K562 (cell line): ENCODE results near the gene POLG. TPM values are rescaled to one million over a fixed set of nuclear protein-coding genes. Genes with fewer than 3 reads are reported as not detected.

ENCODE experiments used
- ATAC-seq: fragments of 200-7000 bp; cut with Tn5 transposase; 3 replicates; pipeline ENCODE4 v1.9.1; 2020; ENCODE audit warnings: moderate library complexity
- BruUV-seq: library from RNA; stranded (reverse); fragments of 400-500 nt; replicated peaks from 2 replicates; lab custom pipeline; 2021; lab: Mats Ljungman, UMichigan
- CTCF ChIA-PET: fragments of 300-600 bp; formaldehyde crosslinking; extraction: SDS; loops from one replicate; lab custom pipeline; 2021; ENCODE audit warnings: low intra/inter-chr PET ratio; lab: Yijun Ruan, JAX
- POLR2A ChIA-PET: fragments of 300-600, 350-650 bp; sonication (Branson Sonifier 250); formaldehyde crosslinking; extraction: SDS; loops from one replicate; lab custom pipeline; 2021; ENCODE audit warnings: antibody characterized with exemption, inconsistent platforms; lab: Yijun Ruan, JAX
- DNase-seq, 4 experiments: peaks; one replicate each; pipeline versions ENCODE4 v3.0.0 to v3.0.0-alpha.2; 2011 to 2018; ENCODE audit warnings: low spot score in 3 of 4, mixed read lengths in 3 of 4; ENCODE audit errors: extremely low read depth in 1 of 4
- FAIRE-seq: peaks from 2 replicates; lab custom pipeline; 2011; peaks lifted over from hg19 to GRCh38; lab: Jason Lieb, UNC
- H2AFZ ChIP-seq: 2 replicates; pipeline ENCODE4 v1.6.0; 2011; ENCODE audit warnings: low read depth, low read length, control low read depth, inconsistent platforms
- H3K27ac ChIP-seq: fragments of 200-600 bp; 3 replicates; pipeline ENCODE4 v1.8.0; 2011; ENCODE audit warnings: low read depth, mild to moderate bottlenecking, control low read depth, inconsistent platforms, low read length, moderate library complexity, mixed read lengths; ENCODE audit errors: extremely low read depth
- H3K27me3 ChIP-seq, 2 experiments: fragments of 300-600 bp in 1 of 2; 2 replicates in 1 of 2; 3 replicates in 1 of 2; pipeline versions ENCODE4 v1.6.0 to v1.8.0; 2011; ENCODE audit warnings: inconsistent platforms in 2 of 2, low read length in 2 of 2, mild to moderate bottlenecking in 1 of 2, mixed read lengths in 1 of 2, moderate library complexity in 1 of 2; ENCODE audit not compliant: control insufficient read depth in 2 of 2, insufficient read depth in 2 of 2
- H3K36me3 ChIP-seq: fragments of 300-600 bp; 3 replicates; pipeline ENCODE4 v1.8.0; 2011; ENCODE audit warnings: mild to moderate bottlenecking, low read length, inconsistent platforms; ENCODE audit not compliant: control insufficient read depth, insufficient read depth
- H3K4me1 ChIP-seq, 2 experiments: fragments of 200-600 bp in 1 of 2; replicated peaks in 1 of 2; 2 replicates in 1 of 2; 3 replicates in 1 of 2; pipeline versions ENCODE4 v1.5.1 to v1.8.0; 2011; ENCODE audit warnings: inconsistent platforms in 2 of 2, low read length in 2 of 2, mild to moderate bottlenecking in 1 of 2, mixed read lengths in 1 of 2, moderate library complexity in 1 of 2; ENCODE audit not compliant: control insufficient read depth in 2 of 2, insufficient read depth in 2 of 2
- H3K4me2 ChIP-seq: 2 replicates; pipeline ENCODE4 v1.6.1; 2011; ENCODE audit warnings: low read length, control low read depth, inconsistent platforms, mixed read lengths; ENCODE audit not compliant: insufficient read depth
- H3K4me3 ChIP-seq: fragments of 200-600 bp; sonication (generic), shearing (Covaris generic); 2 replicates; pipeline ENCODE4 v1.5.1; 2016; ENCODE audit warnings: control low read depth, inconsistent platforms
- H3K79me2 ChIP-seq: fragments of 200-600 bp; 3 replicates; pipeline ENCODE4 v1.8.0; 2011; ENCODE audit warnings: low read length, inconsistent platforms; ENCODE audit not compliant: control insufficient read depth, insufficient read depth
- H3K9ac ChIP-seq, 2 experiments: 2 replicates each; pipeline versions ENCODE4 v1.6.0 to v1.6.1; 2011; ENCODE audit warnings: low read depth in 2 of 2, low read length in 2 of 2, control low read depth in 1 of 2, inconsistent platforms in 1 of 2, mild to moderate bottlenecking in 1 of 2, mixed read lengths in 1 of 2; ENCODE audit not compliant: insufficient read depth in 1 of 2
- H3K9me1 ChIP-seq: one replicate; pipeline ENCODE4 v1.6.0; 2011; ENCODE audit warnings: inconsistent platforms, mild to moderate bottlenecking, low read length, moderate library complexity; ENCODE audit not compliant: control insufficient read depth, insufficient read depth
- H3K9me3 ChIP-seq: replicated peaks from 2 replicates; pipeline ENCODE4 v1.5.1; 2011; ENCODE audit warnings: low read depth, low read length, inconsistent platforms; ENCODE audit not compliant: control insufficient read depth, insufficient read depth
- H4K20me1 ChIP-seq: replicated peaks from 2 replicates; pipeline ENCODE4 v1.6.1; 2011; ENCODE audit warnings: low read length, inconsistent platforms, mixed read lengths; ENCODE audit not compliant: control insufficient read depth, insufficient read depth
- GABPA ChIP-seq: fragments of 200-800 bp; sonication (Bioruptor generic); conservative IDR thresholded peaks from 2 replicates; pipeline ENCODE4 v1.6.1; 2016; ENCODE audit warnings: low read depth, missing genetic modification characterization, missing compliant biosample characterization
- GABPB2 ChIP-seq: fragments of 250-450 bp; sonication (Bioruptor Pico); conservative IDR thresholded peaks from 2 replicates; pipeline ENCODE4 v1.5.1; 2021; ENCODE audit warnings: mild to moderate bottlenecking
- JUND ChIP-seq, 2 experiments: IDR thresholded peaks; 2 replicates in 1 of 2; 3 replicates in 1 of 2; pipeline ENCODE4 v1.6.1; 2011; ENCODE audit warnings: borderline replicate concordance in 2 of 2, low read depth in 2 of 2, low read length in 2 of 2, improper control_type of control experiment in 1 of 2, missing biosample characterization in 1 of 2, missing genetic modification characterization in 1 of 2, missing genetic modification reagents in 1 of 2
- MAFG ChIP-seq: fragments of 450-650 bp; conservative IDR thresholded peaks from 2 replicates; pipeline ENCODE4 v1.6.1; 2016; ENCODE audit warnings: missing genetic modification characterization, missing compliant biosample characterization
- MEIS2 ChIP-seq: fragments of 450-650 bp; IDR thresholded peaks from 2 replicates; pipeline ENCODE4 v1.6.1; 2014; ENCODE audit warnings: mild to moderate bottlenecking; ENCODE audit not compliant: partially characterized antibody
- SMAD1 ChIP-seq: fragments of 150-350 bp; IDR thresholded peaks from 2 replicates; pipeline ENCODE4 v1.6.1; 2014; ENCODE audit warnings: low read length, low read depth; ENCODE audit not compliant: partially characterized antibody
- XRCC3 ChIP-seq: fragments of 450-650 bp; IDR thresholded peaks from 2 replicates; pipeline ENCODE4 v1.6.1; 2017; ENCODE audit warnings: mild to moderate bottlenecking, moderate library complexity
- ZBED1 ChIP-seq: IDR thresholded peaks from 2 replicates; pipeline ENCODE4 v1.6.1; 2014
- ZNF143 ChIP-seq: sonication (generic); formaldehyde crosslinking; IDR thresholded peaks from 2 replicates; pipeline ENCODE4 v1.9.0; 2022; ENCODE audit warnings: mild to moderate bottlenecking, missing genetic modification reagents
- WGBS: fragments of 100-300 bp; shearing (Covaris generic); methylation state at CpG from one replicate; pipeline ENCODE4 v1.1.6; 2016; ENCODE audit warnings: low coverage, mixed read lengths; ENCODE audit not compliant: insufficient coverage; ENCODE audit errors: missing lambda C conversion rate; 5-methylcytosine and 5-hydroxymethylcytosine counted together
- in situ Hi-C: fragments of 300-500 bp; cut with MboI; formaldehyde crosslinking; loops from 4 replicates; pipeline ENCODE4 v1.15.0; 2018; ENCODE audit warnings: inconsistent platforms, mixed read lengths
- intact Hi-C: fragments of 100-400 bp; cut with micrococcal nuclease; formaldehyde crosslinking; loops from 2 replicates; pipeline ENCODE4 v1.14.2; 2022
- polyA plus RNA-seq, 8 experiments: library from polyadenylated mRNA; depleted of rRNA in 4 of 8; stranded (reverse) in 5 of 8; unstranded in 3 of 8; fragments of >200 nt; fragmentation: Nextera tagmentation in 2 of 8; fragmentation: Illumina TruSeq in 1 of 8; extraction: Ambion mirVana in 2 of 8; extraction: Trizol in 1 of 8; gene quantifications; 2 replicates each; pipeline versions ENCODE4 v1.2.1 to v1.2.3, GENCODE V29; 2011 to 2014; ENCODE audit warnings: inconsistent platforms in 1 of 8, missing spikeins in 1 of 8
- total RNA-seq, 7 experiments: library from RNA; depleted of rRNA in 6 of 7; stranded (reverse); fragments of >200 nt in 6 of 7; fragmentation: Illumina TruSeq in 2 of 7; extraction: Trizol in 2 of 7; gene quantifications; 2 replicates each; pipeline versions ENCODE4 v1.2.1 to v1.2.3, GENCODE V29; 2011 to 2021; ENCODE audit warnings: low replicate concordance in 1 of 7
- TF ChIP-seq, protein P1 (sequence below): fragments of 450-650 bp; IDR thresholded peaks from 2 replicates; pipeline ENCODE4 v1.6.1; 2017; ENCODE audit warnings: antibody characterized with exemption
- TF ChIP-seq, protein P2 (sequence below), 2 experiments: IDR thresholded peaks in 1 of 2; conservative IDR thresholded peaks in 1 of 2; 2 replicates each; pipeline ENCODE4 v1.6.1; 2016; ENCODE audit warnings: low read depth in 2 of 2, mild to moderate bottlenecking in 1 of 2, missing compliant biosample characterization in 1 of 2, missing genetic modification characterization in 1 of 2, moderate library complexity in 1 of 2
- TF ChIP-seq, protein P3 (sequence below), 2 experiments: fragments of 450-650 bp in 1 of 2; sonication (generic) in 1 of 2; formaldehyde crosslinking in 1 of 2; IDR thresholded peaks in 1 of 2; conservative IDR thresholded peaks in 1 of 2; 2 replicates each; pipeline versions ENCODE4 v1.6.1 to v1.8.1; 2016 to 2023; ENCODE audit warnings: mild to moderate bottlenecking in 2 of 2, moderate library complexity in 2 of 2, inconsistent platforms in 1 of 2, missing genetic modification reagents in 1 of 2
- TF ChIP-seq, protein P4 (sequence below): sonication (generic); formaldehyde crosslinking; IDR thresholded peaks from 2 replicates; pipeline ENCODE4 v1.8.1; 2023; ENCODE audit warnings: mild to moderate bottlenecking, missing genetic modification reagents

The POLG gene
- total and polyA plus RNA-seq, 9 of the 15 experiments (the other 6 are each of a cell fraction or from before 2014, with no cell fraction given): 15.2 to 83.8 (median 38.6) TPM

DNA sequence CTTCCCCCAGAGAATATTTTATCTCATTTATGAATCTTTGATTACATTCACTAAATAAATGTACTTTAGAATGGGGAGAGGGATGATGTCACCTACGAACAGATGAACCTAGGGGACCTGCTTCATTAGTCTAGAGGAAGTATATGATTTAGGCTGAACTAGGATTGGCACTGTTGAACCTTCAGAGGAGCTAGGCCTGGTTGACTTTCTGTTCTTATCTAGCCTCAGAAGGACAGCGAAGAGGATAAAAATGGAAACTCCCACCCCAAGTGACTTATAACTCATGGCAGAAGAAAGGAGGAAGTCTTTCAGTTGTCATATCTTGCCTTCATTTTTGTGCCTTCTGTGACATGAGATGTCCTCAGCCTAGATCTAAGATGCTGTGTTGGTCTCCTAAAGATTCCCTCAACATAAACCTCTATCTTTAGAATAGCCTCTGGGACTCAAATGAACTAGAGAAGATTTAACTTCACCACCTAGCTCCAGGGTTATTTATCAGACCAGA, 42.6 kb downstream of the POLG start:
- Histone ChIP-seq H3K27ac (no peak overlapping the region), H3K27me3 (no peaks in the 10 kb centered on the region), H3K4me2 (no peak overlapping the region), H3K9me1 (no peaks in the 10 kb centered on the region), H3K36me3 (peaks cover 77% of the 10 kb centered on the region), H3K9me3 (no peaks in the 10 kb centered on the region), H3K4me3 (no peak overlapping the region), H4K20me1 (no peaks in the 10 kb centered on the region), H3K4me1 (no peaks in the 10 kb centered on the region; a peak in 1 of 5 replicates), H3K79me2 (no peaks in the 10 kb centered on the region), H3K9ac (no peak overlapping the region), H2AFZ (no peak overlapping the region)
- intact Hi-C loops (no loop called here), in situ Hi-C loops (no loop called here)
- no TSS peak for BruUV-seq
- ATAC-seq (no peak), FAIRE-seq (peak; percentile 23), DNase-seq (peak in 1 of 4 experiments; percentile 12)
- POLR2A ChIA-PET: interaction anchor here (0.7 to 0.8 kb wide), 3 partner anchors 25 to 97 kb away, joined by 3 to 4 read pairs (median 3); no protein-coding TSS in a partner anchor
- 68% methylated on average over 2 of the region's 2 CpGs for WGBS
- CTCF ChIA-PET: no interaction called here
- TF ChIP-seq, protein P1, sequence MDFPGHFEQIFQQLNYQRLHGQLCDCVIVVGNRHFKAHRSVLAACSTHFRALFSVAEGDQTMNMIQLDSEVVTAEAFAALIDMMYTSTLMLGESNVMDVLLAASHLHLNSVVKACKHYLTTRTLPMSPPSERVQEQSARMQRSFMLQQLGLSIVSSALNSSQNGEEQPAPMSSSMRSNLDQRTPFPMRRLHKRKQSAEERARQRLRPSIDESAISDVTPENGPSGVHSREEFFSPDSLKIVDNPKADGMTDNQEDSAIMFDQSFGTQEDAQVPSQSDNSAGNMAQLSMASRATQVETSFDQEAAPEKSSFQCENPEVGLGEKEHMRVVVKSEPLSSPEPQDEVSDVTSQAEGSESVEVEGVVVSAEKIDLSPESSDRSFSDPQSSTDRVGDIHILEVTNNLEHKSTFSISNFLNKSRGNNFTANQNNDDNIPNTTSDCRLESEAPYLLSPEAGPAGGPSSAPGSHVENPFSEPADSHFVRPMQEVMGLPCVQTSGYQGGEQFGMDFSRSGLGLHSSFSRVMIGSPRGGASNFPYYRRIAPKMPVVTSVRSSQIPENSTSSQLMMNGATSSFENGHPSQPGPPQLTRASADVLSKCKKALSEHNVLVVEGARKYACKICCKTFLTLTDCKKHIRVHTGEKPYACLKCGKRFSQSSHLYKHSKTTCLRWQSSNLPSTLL: no peak
- TF ChIP-seq MAFG (tag) (no peak), JUND (IDR thresholded peaks at IDR 0.05; ENCODE audit: borderline replicate concordance, low read depth, low read length) (no peak), JUND (tag; IDR thresholded peaks at IDR 0.05; ENCODE audit: borderline replicate concordance, low read depth, low read length) (peak; percentile 61; the same call in 2 of the 3 replicates), ZNF143 (no peak), GABPA (tag) (no peak), SMAD1 (no peak), MEIS2 (peak; percentile 55), XRCC3 (no peak), ZBED1 (no peak), GABPB2 (CRISPR knock-in tag) (no peak)
- TF ChIP-seq, protein P2, sequence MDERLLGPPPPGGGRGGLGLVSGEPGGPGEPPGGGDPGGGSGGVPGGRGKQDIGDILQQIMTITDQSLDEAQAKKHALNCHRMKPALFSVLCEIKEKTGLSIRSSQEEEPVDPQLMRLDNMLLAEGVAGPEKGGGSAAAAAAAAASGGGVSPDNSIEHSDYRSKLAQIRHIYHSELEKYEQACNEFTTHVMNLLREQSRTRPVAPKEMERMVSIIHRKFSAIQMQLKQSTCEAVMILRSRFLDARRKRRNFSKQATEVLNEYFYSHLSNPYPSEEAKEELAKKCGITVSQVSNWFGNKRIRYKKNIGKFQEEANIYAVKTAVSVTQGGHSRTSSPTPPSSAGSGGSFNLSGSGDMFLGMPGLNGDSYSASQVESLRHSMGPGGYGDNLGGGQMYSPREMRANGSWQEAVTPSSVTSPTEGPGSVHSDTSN (CRISPR knock-in tag; IDR thresholded peaks at IDR 0.05; ENCODE audit: low read depth): no peak
- TF ChIP-seq, protein P2 (tag; conservative IDR thresholded peaks at IDR 0.05; ENCODE audit: low read depth): peak; percentile 68
- TF ChIP-seq, protein P3, sequence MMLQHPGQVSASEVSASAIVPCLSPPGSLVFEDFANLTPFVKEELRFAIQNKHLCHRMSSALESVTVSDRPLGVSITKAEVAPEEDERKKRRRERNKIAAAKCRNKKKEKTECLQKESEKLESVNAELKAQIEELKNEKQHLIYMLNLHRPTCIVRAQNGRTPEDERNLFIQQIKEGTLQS (IDR thresholded peaks at IDR 0.05): peak; percentile 25; the same call in 1 of the 2 replicates
- TF ChIP-seq, protein P3 (CRISPR knock-in tag; conservative IDR thresholded peaks at IDR 0.05): no peak
- TF ChIP-seq, protein P4, sequence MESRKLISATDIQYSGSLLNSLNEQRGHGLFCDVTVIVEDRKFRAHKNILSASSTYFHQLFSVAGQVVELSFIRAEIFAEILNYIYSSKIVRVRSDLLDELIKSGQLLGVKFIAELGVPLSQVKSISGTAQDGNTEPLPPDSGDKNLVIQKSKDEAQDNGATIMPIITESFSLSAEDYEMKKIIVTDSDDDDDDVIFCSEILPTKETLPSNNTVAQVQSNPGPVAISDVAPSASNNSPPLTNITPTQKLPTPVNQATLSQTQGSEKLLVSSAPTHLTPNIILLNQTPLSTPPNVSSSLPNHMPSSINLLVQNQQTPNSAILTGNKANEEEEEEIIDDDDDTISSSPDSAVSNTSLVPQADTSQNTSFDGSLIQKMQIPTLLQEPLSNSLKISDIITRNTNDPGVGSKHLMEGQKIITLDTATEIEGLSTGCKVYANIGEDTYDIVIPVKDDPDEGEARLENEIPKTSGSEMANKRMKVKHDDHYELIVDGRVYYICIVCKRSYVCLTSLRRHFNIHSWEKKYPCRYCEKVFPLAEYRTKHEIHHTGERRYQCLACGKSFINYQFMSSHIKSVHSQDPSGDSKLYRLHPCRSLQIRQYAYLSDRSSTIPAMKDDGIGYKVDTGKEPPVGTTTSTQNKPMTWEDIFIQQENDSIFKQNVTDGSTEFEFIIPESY (CRISPR knock-in tag): no peak
